Skin epidermis (tissue), 12 donors: ENCODE results near the gene GGN.
A peak's percentile ranks its signal among the peaks of the same experiment; 100 is the strongest.
"Not testable (repeated sequence)": the region's sequence is repeated elsewhere in the genome, so short reads cannot be mapped to it uniquely, and the experiment has no call there.

Source experiments
- H3K27ac ChIP-seq, 21 experiments: fragments of 200-600 bp; sonication (generic) in 11 of 21; one replicate each; pipeline ENCODE4 v1.5.0; 2020; ENCODE audit warnings: mild to moderate bottlenecking in 3 of 21, inconsistent platforms in 2 of 21, moderate library complexity in 2 of 21
- H3K4me3 ChIP-seq, 7 experiments: fragments of 200-600 bp; sonication (generic) in 2 of 7; one replicate each; pipeline ENCODE4 v1.5.0; 2020; ENCODE audit warnings: inconsistent platforms in 2 of 7, mild to moderate bottlenecking in 2 of 7, moderate library complexity in 1 of 7

The GGN gene, protein sequence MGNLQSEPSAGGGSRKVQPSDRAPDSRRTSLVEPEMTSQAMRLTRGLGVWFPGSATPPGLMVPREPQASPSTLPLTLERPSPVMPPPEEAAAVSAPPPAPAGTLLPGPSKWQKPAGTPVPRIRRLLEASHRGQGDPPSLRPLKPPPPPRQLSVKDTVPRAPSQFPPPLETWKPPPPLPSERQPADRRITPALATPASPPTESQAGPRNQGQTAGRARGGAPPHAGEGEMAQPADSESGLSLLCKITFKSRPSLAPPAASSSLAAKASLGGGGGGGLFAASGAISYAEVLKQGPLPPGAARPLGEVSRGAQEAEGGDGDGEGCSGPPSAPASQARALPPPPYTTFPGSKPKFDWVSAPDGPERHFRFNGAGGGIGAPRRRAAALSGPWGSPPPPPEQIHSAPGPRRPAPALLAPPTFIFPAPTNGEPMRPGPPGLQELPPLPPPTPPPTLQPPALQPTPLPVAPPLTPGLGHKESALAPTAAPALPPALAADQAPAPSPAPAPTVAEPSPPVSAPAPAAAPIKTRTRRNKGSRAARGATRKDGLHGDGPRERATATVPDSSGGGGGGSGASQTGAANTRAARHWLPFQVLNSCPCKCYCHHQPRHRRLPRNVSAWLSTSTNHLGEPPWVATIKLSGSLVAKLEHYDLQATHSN

DNA sequence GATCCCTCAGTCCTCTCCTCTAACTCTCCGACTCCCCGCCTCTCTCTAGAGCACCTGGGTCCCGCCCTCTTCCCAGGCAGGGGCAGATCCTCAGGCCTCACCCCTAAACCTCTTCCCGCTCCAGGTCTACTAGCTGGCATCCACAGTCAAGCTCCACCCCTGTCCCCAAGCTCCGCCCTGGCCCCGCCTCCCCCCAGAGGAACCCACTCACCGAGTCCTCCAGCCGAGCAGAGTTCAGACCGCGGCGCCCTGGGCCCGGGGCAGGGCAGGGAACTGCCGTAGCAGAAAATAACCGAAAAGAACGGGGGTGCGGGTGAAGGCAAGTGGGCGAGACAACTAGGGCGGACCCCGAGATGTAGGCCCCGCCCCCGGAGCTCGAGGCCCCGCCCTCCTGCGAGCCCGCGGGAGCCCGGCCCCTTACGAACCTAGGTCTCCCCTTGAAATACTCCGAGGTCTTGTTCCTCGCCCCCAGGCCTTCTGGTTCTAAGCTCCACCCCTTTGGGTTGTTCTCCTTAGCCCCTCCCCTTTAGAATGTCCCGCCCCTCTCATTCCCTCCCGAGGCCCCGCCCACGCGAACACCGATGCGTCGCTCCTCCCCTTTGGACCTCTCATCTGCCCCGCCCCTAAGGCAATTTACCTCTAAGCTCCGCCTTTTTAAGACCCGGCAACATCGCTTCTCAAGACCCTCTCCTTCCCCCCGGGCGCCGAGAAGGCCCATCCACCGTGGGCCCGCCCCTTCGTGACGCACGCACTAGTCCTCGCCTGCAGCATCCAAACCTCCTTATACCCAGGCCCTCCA is at the start of gene GGN:
Gene GGN (minus strand): TSS at position 485 of the 799 bp plus-strand sequence. CDS start 773 bp downstream, outside the sequence.
- Histone ChIP-seq H3K4me3 (peak within 1 kb of the TSS; percentile 26 to 54 (median 42)), H3K27ac (peak within 1 kb of the TSS in 17 of 21 experiments; percentile 26 to 78 (median 54))

DNA sequence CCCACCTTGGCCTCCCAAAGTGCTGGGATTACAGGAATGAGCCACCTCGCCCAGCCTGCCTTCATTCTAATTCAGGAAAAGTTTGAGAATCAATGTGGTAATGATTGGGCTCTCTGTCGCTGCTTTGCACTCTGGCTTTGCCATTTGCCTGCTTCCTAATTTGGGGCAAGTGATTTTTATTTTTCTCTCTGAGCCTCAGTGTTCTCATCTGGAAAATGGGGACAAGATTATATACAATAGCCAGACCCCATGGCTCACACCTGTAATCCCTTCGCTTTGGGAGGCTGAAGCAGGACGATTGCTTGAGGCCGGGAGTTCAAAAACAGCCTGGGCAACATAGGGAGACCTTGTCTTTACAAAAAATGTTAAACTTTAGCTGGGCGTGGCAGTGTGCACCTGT is 49.5 kb upstream of the GGN start:
- H3K4me3 ChIP-seq, result no peak overlapping the region
- no peak overlapping the region for H3K27ac ChIP-seq

DNA sequence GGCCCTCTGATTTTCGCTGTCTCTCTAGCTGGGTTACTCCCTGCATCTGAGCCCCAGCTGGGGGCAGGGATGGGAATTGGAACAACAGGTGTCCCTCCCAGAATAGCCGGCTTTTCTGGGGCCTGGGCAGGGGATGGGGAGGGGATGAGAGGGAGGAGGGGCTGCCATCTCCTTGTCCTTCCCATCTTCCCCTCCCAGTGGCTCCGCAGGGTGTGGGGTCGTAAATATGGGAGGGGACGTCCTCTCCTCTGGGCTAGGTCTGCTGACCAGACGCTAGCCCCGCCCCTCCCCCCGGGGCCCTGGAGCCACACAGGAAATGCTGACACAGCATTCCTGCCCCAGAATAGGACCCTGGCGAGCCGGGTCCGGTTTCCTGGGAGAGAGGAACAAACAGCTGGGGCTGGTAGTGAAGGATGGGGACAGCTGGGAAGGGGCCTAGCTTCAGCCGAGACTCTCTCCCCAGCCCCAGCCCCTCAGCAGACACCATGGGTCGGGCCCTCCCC is 46.8 kb upstream of the GGN start:
- Histone ChIP-seq H3K4me3 (no peak overlapping the region), H3K27ac (no peak overlapping the region)

DNA sequence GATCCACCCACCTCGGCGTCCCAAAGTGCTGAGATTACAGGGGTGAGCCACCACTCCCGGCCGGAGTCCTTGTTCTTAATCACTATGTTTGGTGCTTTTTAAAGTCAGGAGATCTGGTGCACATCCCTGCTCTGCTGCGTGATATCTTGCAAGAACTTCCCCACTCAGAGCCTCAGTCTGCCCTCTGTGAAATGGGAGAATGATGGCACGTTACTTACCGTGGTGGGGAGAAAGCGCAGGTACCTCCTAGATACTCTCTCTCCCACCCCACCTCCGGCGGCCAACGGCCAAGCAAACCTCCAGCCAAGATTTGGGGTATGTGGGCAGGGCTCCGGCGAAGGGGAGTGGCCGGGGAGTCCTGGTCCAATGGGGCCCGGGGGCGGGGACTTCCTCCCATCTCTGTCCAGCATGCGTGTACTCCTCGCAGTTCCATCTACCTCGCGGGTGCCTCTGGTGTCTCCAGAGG is 45.5 kb upstream of the GGN start, which contains the start of gene RYR1:
Gene RYR1 (plus strand): TSS at position 424 of the 466 bp plus-strand sequence. CDS start 139 bp downstream, outside the sequence.
- Histone ChIP-seq H3K27ac (no peak within 1 kb of the TSS), H3K4me3 (peak within 1 kb of the TSS in 1 of 7 experiments; percentile 16)

DNA sequence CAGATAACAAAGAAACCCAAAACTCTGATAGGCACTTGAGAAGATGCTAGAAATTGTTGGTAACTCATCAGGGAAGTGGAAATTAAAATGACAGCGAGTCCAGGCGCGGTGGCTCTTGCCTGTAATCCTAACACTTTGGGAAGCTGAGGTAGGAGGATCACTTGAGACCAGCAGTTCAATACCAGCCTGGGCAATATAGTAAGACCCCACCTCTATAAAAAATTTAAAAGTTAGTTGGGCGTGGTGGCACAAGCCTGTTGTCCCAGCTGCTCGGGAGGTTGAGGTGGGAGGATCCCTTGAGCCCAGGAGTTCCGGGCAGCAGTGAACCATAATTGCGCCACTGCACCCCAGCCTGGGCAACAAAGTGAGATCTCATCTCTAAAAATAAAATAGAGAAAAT is 43.1 kb upstream of the GGN start:
- Histone ChIP-seq H3K27ac (no peak overlapping the region), H3K4me3 (no peak overlapping the region)

DNA sequence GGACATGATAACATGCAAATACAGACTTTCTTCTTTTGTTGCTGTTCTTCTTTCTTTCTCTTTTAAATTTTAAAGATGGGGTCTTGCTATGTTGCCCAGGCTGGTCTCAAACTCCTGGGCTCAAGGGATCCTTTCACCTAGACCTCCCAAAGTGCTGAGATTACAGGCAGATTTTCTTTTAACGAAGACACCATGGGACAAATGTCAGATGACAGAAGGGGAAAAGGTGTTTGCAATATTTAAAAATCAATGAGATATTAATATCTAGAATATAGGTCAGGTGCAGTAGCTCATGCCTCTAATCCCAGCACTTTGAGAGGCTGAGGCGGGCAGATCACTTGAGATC is 42.0 kb upstream of the GGN start:
- H3K27ac ChIP-seq, result no peak overlapping the region
- no peak overlapping the region for H3K4me3 ChIP-seq

DNA sequence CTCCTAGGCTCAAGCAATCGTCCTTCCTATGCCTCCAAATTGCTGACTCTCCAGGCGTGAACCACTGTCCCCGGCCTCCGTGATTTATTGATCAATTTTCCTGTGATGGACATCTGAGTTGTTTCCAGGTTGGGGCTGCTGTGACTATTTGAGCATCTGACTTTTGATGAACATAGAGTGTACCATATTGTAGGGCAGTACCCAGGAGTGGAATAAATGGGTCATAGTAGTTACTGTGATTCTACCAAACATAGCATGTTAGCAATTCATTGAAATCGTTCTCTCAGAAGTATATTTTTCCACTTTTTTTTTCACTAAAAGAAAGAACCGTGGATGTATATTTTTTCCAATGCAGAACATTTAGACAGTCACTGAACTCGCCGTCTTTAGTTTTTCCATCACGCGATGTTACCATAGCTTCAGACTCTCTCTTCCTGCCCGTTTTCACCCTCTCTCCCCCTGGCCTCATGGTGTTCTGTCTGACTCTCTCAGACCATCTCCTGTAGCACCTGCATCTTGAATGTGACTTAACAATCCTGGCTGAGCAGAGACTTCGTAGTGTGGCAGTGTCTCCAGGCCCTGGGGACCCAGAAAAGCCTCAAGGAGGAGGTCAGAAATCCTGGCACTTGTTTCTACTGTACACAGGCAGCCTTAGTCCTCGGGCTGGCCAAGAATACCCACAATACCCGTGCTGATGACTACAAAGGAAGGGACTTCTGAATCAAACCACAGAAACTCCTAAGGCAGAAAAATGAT is 41.4 kb upstream of the GGN start:
- no peak overlapping the region for H3K27ac ChIP-seq
- H3K4me3 ChIP-seq, result no peak overlapping the region

DNA sequence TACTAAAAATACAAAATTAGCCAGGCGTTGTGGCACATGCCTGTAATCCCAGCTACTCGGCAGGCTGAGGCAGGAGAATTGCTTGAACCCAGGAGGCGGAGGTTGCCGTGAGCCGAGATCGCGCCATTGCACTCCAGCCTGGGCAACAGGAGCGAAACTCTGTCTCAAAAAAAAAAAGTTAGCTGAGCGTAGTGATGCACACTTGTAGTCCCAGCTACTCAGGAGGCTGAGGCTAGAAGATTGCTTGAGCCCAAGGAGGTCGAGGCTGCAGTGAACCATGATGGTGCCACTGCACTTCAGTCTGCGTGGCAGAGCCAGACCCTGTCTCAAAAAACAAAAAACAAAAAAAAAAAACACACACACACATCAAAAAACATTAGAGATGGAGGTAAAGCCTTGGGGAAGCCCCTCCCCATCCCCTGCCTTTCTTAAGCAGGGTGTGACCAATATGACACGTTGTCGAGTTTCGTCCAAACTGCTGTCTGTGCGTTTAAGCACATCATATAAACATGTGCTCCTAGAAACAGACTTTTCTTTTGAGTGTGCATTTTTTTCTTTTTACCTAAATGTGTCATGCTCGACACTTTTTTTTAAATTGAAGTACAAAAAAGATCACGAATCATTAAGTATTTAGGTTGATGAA is 39.3 kb upstream of the GGN start:
- H3K27ac ChIP-seq, H3K4me3 ChIP-seq: not testable (repeated sequence)

DNA sequence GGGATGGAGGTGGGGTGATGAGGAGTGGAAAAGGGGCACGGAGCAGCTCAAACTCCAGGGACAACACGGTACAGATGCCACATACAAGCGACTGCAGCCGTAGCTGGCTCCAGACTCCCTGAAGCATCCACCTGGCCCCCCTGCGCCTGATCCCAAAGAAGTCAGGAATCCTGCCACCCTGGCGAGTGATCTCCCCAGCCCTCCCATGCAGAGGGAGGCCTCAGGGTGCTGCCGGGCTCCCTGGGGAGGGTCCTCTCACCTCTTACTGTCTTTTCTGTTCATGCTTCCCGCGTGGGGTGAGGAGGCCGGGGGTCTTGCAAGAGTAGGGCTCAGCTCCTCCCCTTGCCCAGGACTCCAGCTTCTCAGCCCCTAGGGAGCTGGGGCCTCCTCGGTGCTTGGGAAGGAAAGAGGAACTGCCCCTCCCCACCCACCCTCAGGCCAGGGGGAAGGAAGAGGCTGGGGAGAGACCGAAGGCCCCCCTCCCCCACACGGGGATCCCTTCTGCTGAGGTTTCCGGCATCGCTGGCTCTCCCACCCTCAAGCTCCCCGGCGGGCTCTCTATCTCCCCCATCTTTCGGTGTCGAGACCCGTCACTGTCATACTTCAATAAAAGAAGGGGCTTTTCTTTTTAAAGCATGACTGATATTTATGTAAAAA is 38.1 kb upstream of the GGN start, which contains the start of gene RASGRP4:
Gene RASGRP4 (minus strand): TSS at position 410 of the 657 bp plus-strand sequence. CDS start 128 bp downstream, at position 282.
- peak within 1 kb of the TSS in 17 of 21 experiments; percentile 4 to 88 (median 54) for H3K27ac ChIP-seq
- peak within 1 kb of the TSS in 4 of 7 experiments; percentile 11 to 35 (median 26) for H3K4me3 ChIP-seq

DNA sequence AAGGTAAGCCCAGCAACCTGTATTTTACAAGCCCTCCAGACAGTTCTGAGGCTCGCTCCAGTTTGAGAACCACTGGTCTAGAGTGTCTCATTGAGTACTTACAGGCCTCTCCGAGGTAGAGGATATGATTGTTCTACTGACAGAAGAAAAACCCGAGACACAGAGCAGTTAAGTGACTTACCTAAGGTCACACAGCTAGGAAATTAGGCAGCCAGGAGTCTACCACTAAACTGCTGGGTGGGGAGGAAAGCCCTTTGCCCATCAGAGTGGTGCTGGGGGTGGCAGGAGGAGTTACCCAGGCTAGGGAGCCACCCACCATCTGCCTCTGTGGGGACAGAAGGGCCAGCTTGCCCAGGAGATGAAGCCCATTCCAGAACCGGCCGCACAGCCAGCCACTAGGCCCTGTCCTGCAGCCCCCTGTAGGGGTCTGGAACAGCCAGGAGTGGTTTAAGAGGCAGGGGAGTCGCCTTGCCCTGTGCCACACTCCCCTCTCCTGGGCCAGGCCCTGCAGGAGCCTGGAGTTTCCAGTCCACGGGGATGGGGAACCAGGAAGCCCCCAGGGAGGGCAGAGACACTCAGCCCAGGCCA is 37.5 kb upstream of the GGN start:
- peak overlapping the region in 4 of 7 experiments; percentile 11 to 35 (median 26) for H3K4me3 ChIP-seq
- H3K27ac ChIP-seq, result peak overlapping the region in 17 of 21 experiments; percentile 4 to 88 (median 54)

DNA sequence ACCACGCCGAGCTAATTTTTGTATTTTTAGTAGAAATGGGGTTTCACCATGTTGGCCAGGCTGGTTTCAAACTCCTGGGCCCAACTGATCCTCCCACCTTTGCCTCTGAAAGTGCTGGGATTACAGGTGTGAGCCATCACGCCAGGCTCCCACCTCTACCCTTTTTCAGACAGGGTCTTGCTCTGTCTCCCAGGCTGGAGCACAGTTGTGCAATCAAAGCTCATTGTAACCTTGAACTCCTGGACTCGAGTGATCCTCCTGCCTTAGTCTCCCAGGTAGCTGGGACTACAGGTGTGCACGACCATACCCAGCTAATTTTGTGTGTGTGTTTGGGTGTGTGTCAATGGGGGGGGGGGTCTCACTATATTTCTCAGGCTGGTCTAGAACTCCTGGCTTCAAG is 36.4 kb upstream of the GGN start:
- H3K4me3 ChIP-seq, result no peak overlapping the region

DNA sequence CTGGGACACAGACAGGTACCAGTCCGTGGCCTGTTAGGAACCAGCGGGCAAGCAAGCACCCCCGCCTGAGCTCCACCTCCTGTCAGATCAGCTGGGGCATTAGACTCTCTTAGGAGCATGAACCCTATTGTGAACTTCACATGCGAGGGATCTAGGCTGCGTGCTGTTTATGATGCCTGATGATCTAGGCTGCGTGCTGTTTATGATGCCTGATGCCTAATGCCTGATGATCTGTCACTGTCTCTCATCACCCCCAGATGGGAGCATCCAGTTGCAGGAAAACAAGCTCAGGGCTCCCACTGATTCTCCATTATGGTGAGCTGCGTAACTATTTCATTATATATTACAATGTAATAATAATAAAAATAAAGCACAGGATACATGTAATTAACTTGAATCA is 34.6 kb upstream of the GGN start:
- Histone ChIP-seq H3K4me3 (no peak overlapping the region), H3K27ac (no peak overlapping the region)

More for the DNA sequence above, 36.4 kb upstream of the GGN start:
- H3K27ac ChIP-seq, result no peak overlapping the region

DNA sequence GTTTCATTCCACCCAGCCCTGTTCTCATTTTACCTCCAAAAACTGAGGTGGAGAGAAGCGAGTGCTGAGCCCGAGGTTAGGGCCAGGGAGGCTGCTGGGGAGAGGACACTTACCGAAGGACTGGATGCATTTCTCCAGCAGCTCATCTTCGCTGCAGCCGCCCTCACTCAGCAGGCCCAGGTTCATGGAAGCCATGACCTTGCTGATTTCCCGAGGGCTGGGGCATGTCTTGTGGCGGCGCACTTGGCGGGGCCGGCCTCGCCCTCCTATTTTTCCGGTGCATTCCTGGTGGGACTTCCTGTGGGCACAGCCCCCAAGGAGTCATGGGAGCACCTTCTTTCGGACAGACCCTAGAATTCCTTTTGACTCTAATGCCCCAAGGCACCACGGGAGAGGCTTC is 34.0 kb upstream of the GGN start:
- Histone ChIP-seq H3K4me3 (no peak overlapping the region), H3K27ac (no peak overlapping the region)

DNA sequence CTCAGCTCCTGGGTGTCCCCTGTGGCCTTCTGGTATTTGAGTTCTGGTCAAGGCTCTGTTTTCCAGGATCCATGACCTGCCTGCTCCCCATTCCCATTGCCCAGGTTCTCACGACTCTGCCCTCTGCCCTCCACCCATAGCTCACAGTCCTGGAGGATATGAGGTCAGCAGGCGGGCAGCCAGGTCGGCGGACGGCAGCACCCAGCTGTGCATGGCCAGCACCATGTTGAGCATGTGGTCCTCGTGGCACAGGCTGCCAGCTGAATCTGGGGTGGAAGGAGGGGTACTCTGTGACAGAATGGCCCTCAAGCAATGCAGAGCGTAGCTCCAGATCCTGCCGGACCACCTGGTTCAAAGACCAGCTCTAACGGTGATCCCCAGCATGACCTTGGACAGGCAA is 33.1 kb upstream of the GGN start:
- no peak overlapping the region for H3K27ac ChIP-seq
- H3K4me3 ChIP-seq, result no peak overlapping the region

DNA sequence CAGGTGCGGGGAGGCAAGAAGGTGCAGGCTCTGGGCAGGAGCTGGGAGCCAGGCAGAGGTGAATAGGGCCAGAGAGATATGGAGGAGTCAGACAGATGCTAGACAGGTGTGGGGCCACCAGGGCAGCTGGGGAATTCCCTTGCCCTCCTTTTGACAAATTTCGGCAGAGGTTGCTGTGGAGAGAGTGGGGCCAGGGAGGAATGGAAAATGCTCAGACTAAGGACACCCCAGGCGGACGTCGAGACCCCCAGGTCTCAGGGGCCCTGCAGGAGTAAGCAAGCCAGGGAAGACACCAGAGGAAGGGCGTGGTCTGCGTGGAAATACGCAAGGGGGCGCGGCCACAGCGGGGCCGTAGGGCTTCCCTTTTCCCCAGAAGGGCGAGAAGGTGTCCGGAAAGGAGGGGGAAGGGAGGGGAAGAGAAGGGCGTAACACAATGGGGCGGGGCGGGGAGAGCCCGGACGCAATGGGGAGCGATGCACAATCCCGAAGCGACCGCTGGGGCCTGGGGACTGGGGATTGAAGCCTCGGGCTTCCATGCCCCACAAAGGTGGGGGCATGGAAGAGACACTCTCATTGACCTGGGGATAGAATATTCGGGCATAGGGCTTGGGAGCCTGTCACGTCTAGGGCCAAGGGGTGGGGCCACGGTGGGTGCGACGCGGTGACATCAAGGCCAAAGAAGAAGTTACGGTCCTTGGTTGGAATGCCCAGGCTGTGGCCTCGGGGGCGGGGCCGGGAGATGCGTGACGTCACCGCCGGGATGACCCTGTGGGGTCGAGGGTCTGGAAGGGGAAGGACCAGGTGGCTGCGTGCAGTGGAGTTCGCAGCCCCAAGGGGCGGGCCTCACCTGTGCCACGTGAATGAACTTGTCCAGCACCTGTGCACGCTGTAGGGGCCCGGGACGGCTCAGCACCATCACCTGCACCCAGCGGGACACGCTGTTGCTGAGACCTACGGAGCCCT is 30.0 kb upstream of the GGN start:
- Histone ChIP-seq H3K27ac (peak overlapping the region in 12 of 21 experiments; percentile 10 to 70 (median 46)), H3K4me3 (peak overlapping the region; percentile 6 to 42 (median 26))

DNA sequence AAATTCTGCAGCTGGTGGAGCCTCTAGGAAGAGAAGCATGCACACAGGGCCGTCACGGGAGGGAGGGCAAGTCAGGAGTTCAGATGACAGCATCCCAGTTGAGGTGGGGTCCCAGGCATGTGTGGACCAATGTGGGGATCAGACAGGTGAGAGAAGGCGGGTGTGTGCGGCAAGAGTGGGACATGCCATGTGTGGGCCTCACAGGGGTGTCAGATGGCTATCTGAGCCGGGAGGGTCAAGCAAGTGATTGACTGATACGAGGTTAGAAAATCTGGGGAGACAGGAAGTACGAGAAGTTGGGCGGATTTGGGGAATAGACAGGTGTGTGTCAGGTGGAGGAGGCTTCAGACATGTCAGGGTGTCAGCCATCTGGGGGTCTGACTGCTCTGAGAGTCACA is 29.3 kb upstream of the GGN start:
- Histone ChIP-seq H3K4me3 (no peak overlapping the region), H3K27ac (peak overlapping the region in 9 of 21 experiments; percentile 10 to 70 (median 39))

DNA sequence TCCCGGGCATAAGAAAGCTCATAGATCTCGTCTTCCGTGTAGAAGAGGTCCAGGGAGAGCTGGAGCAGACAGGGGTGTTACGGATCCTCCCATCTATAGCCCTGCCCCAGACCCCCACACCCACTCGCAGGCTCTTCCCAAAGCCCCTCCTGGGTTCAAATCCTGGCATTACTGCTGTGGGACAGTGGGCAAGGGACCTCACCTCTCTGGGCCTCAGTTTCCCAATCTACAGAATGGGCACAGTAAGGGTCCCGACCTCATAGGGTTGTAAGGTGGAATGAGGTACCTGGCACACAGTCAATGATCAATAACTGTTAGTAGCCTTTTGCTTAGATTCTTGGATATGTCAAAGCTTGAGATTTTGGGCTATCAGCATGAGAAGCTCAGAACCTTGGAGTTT is 25.6 kb upstream of the GGN start:
- no peak overlapping the region for H3K27ac ChIP-seq
- H3K4me3 ChIP-seq, result no peak overlapping the region
